GM21737 (cell line): ENCODE data around the gene CEACAM20.
"Not testable (repeated sequence)": the region's sequence is repeated elsewhere in the genome, so short reads cannot be mapped to it uniquely, and the experiment has no call there.

Experiments
- ATAC-seq: cut with Tn5 transposase; IDR thresholded peaks from one replicate; pipeline ENCODE4 v1.9.1; 2021; ENCODE audit warnings: mild to moderate bottlenecking, moderate library complexity; ENCODE audit not compliant: unreplicated experiment

Gene CEACAM20

GRCh38 chr19:44529536-44529935 lies at the start of gene CEACAM20:
TSS of gene CEACAM20 (minus strand) at chr19:44529675. CDS start at chr19:44529509, 166 bp downstream.
- no peak for ATAC-seq

GRCh38 chr19:44577566-44577874 lies 48.0 kb upstream of the CEACAM20 start:
- ATAC-seq, result no peak

- ATAC-seq, result no peak
These were observed 47.5 kb upstream of the CEACAM20 start for GRCh38 chr19:44576843-44577565.

GRCh38 chr19:44575116-44575700 lies 45.7 kb upstream of the CEACAM20 start:
- no peak for ATAC-seq

GRCh38 chr19:44574186-44574950 lies 44.9 kb upstream of the CEACAM20 start:
- ATAC-seq, result no peak

- ATAC-seq, result no peak
These were observed 44.2 kb upstream of the CEACAM20 start for GRCh38 chr19:44573627-44574026.

GRCh38 chr19:44573183-44573582 lies 43.7 kb upstream of the CEACAM20 start:
- no peak for ATAC-seq

GRCh38 chr19:44572581-44572900 lies 43.1 kb upstream of the CEACAM20 start:
- ATAC-seq, result no peak

- no peak for ATAC-seq
These were observed 42.5 kb upstream of the CEACAM20 start for GRCh38 chr19:44571830-44572580.

GRCh38 chr19:44570984-44571684 lies 41.7 kb upstream of the CEACAM20 start:
- ATAC-seq, result no peak

GRCh38 chr19:44570603-44570983 lies 41.1 kb upstream of the CEACAM20 start:
- ATAC-seq, result no peak

GRCh38 chr19:44567745-44568144 lies 38.3 kb upstream of the CEACAM20 start:
- no peak for ATAC-seq

- no peak for ATAC-seq
These were observed 37.5 kb upstream of the CEACAM20 start for GRCh38 chr19:44566984-44567383.

GRCh38 chr19:44563086-44563655 lies 33.7 kb upstream of the CEACAM20 start:
- not testable (repeated sequence) for ATAC-seq

GRCh38 chr19:44557933-44558332 lies 28.5 kb upstream of the CEACAM20 start:
- ATAC-seq, result no peak

GRCh38 chr19:44554641-44555246 lies 25.3 kb upstream of the CEACAM20 start:
- ATAC-seq, result no peak

- no peak for ATAC-seq
These were observed 24.1 kb upstream of the CEACAM20 start for GRCh38 chr19:44553478-44554171.

GRCh38 chr19:44552324-44552723 lies 22.8 kb upstream of the CEACAM20 start:
- no peak for ATAC-seq

- no peak for ATAC-seq
These were observed 22.4 kb upstream of the CEACAM20 start for GRCh38 chr19:44551850-44552249.

GRCh38 chr19:44550976-44551375 lies 21.5 kb upstream of the CEACAM20 start:
- ATAC-seq, result not testable (repeated sequence)
